Measurements from ENCODE around the gene MTHFR. TPM values are rescaled to one million over a fixed set of nuclear protein-coding genes. Genes with fewer than 3 reads are reported as not detected.

Gene MTHFR
- total RNA-seq, 1 experiment from 2014 or later = 22.6 TPM

- DNase-seq (ENCODE audit: low spot score) (no peak), ATAC-seq (no peak)
- H3K27ac Mint-ChIP-seq = no peak overlapping the region
- H3K4me3 Mint-ChIP-seq = no peak overlapping the region
- no peaks in the 10 kb centered on the region for H3K4me1 Mint-ChIP-seq
- no peaks in the 10 kb centered on the region for H3K36me3 Mint-ChIP-seq
- H3K27me3 Mint-ChIP-seq (ENCODE audit: low read depth) = no peaks in the 10 kb centered on the region
- ChIA-PET POLR2A (interaction anchor here (0.5 kb wide), 1 partner anchor 130 kb away, joined by 3 read pairs; no protein-coding TSS in a partner anchor), CTCF (interaction anchor here (0.6 to 2.3 kb wide), 3 partner anchors 8 to 137 kb away, joined by 3 to 16 read pairs (median 4); no protein-coding TSS in a partner anchor)
- H3K9me3 Mint-ChIP-seq = no peaks in the 10 kb centered on the region
- TF ChIP-seq FOXK1 (CRISPR knock-in tag; IDR thresholded peaks at IDR 0.05) (no peak), SP1 (CRISPR knock-in tag; conservative IDR thresholded peaks at IDR 0.05) (no peak), E2F5 (CRISPR knock-in tag; IDR thresholded peaks at IDR 0.05) (no peak), ZNF281 (CRISPR knock-in tag; IDR thresholded peaks at IDR 0.05) (no peak), NR3C1 (CRISPR knock-in tag; conservative IDR thresholded peaks at IDR 0.05; ENCODE audit: low read depth) (no peak), SMAD4 (CRISPR knock-in tag; IDR thresholded peaks at IDR 0.05) (no peak), GABPB1 (CRISPR knock-in tag; IDR thresholded peaks at IDR 0.05) (no peak), ZBTB21 (CRISPR knock-in tag; IDR thresholded peaks at IDR 0.05; ENCODE audit: borderline replicate concordance) (no peak), ZNF121 (CRISPR knock-in tag; IDR thresholded peaks at IDR 0.05) (no peak), CREM (CRISPR knock-in tag; IDR thresholded peaks at IDR 0.05) (no peak), FOXP4 (CRISPR knock-in tag; IDR thresholded peaks at IDR 0.05) (no peak), ERG (CRISPR knock-in tag; IDR thresholded peaks at IDR 0.05) (no peak), PREB (CRISPR knock-in tag; IDR thresholded peaks at IDR 0.05; ENCODE audit: borderline replicate concordance) (no peak), CDX4 (CRISPR knock-in tag; IDR thresholded peaks at IDR 0.05; ENCODE audit: borderline replicate concordance) (no peak), NR2C2 (CRISPR knock-in tag; IDR thresholded peaks at IDR 0.05) (no peak), HMGXB4 (CRISPR knock-in tag; IDR thresholded peaks at IDR 0.05) (no peak), GTF2I (CRISPR knock-in tag; conservative IDR thresholded peaks at IDR 0.05) (no peak), NFYB (CRISPR knock-in tag; conservative IDR thresholded peaks at IDR 0.05; ENCODE audit: low read depth) (no peak), E2F1 (CRISPR knock-in tag; IDR thresholded peaks at IDR 0.05) (no peak), ZMAT4 (CRISPR knock-in tag; IDR thresholded peaks at IDR 0.05) (no peak)
Observed at GRCh38 chr1:11777658-11778322, 28.0 kb downstream of the MTHFR start.

Data from WTC11 (cell line).